ENCODE measurements around the gene KIF2A. TPM values are rescaled to one million over a fixed set of nuclear protein-coding genes. Genes with fewer than 3 reads are reported as not detected.

Gene KIF2A
- total and polyA plus RNA-seq, 4 donors, result 3.8 to 17.5 (median 6.8) TPM

GRCh38 chr5:62340392-62340791 lies 34.4 kb downstream of the KIF2A start:
- H3K36me3 ChIP-seq (ENCODE audit: control insufficient read depth in 4 of 4, insufficient read depth in 3 of 4, low read depth in 1 of 4, low read length in 3 of 4), result no peaks in the 10 kb centered on the region
- DNase-seq (ENCODE audit: low spot score), result no peak
- H3K27me3 ChIP-seq (ENCODE audit: control insufficient read depth in 4 of 4, insufficient read depth in 4 of 4, low read length in 3 of 4), result no peaks in the 10 kb centered on the region
- H3K9me3 ChIP-seq (ENCODE audit: control insufficient read depth in 4 of 4, low read length in 3 of 4), result no peaks in the 10 kb centered on the region
- H3K4me3 ChIP-seq (ENCODE audit: low read depth in 1 of 3, low read length in 3 of 3), result no peak overlapping the region
- no peak for TF ChIP-seq YY1 (IDR thresholded peaks at IDR 0.05)
- TF ChIP-seq EGR1 (IDR thresholded peaks at IDR 0.05; ENCODE audit: low read depth in 2 of 2), result no peak
- no peak for TF ChIP-seq ZBTB33 (IDR thresholded peaks at IDR 0.05)
- no peak for TF ChIP-seq HNF4A (conservative IDR thresholded peaks at IDR 0.05)
- no peak for TF ChIP-seq MAX (IDR thresholded peaks at IDR 0.05)
- TF ChIP-seq RAD21 (IDR thresholded peaks at IDR 0.05), result peak; percentile 26 to 50
- TF ChIP-seq RXRA (IDR thresholded peaks at IDR 0.05), result no peak
- TF ChIP-seq HNF4G (IDR thresholded peaks at IDR 0.05), result no peak
- no peak for TF ChIP-seq SP1 (IDR thresholded peaks at IDR 0.05)
- no peak for TF ChIP-seq REST (IDR thresholded peaks at IDR 0.05)
- no peak for TF ChIP-seq TAF1 (conservative IDR thresholded peaks at IDR 0.05)
- no peak for TF ChIP-seq FOXA2 (IDR thresholded peaks at IDR 0.05)
- TF ChIP-seq CTCF (IDR thresholded peaks at IDR 0.05; ENCODE audit: low read depth, low read length, missing input control), result peak; percentile 27
- TF ChIP-seq GABPA (IDR thresholded peaks at IDR 0.05 in 1 of 2, conservative IDR thresholded peaks at IDR 0.05 in 1 of 2), result no peak
- TF ChIP-seq NR2F2 (IDR thresholded peaks at IDR 0.05), result no peak
- no peak for TF ChIP-seq FOXA1 (IDR thresholded peaks at IDR 0.05)
- no peaks in the 10 kb centered on the region for H3K4me1 ChIP-seq (ENCODE audit: control insufficient read depth in 4 of 4, insufficient read depth in 4 of 4, low read length in 3 of 4)
- no peak overlapping the region for H3K27ac ChIP-seq (ENCODE audit: low read depth in 1 of 2, low read length in 2 of 2)
- WGBS, result 60% methylated on average over 1 of the region's 1 CpG
- no peak overlapping the region for H3K9ac ChIP-seq (ENCODE audit: low read depth in 1 of 2, low read length in 2 of 2)

GRCh38 chr5:62340979-62341378 lies 35.0 kb downstream of the KIF2A start:
- no peak overlapping the region for H3K9ac ChIP-seq (ENCODE audit: low read depth in 1 of 2, low read length in 2 of 2)
- no peaks in the 10 kb centered on the region for H3K27me3 ChIP-seq (ENCODE audit: control insufficient read depth in 4 of 4, insufficient read depth in 4 of 4, low read length in 3 of 4)
- no peaks in the 10 kb centered on the region for H3K4me1 ChIP-seq (ENCODE audit: control insufficient read depth in 4 of 4, insufficient read depth in 4 of 4, low read length in 3 of 4)
- no peak overlapping the region for H3K27ac ChIP-seq (ENCODE audit: low read depth in 1 of 2, low read length in 2 of 2)
- H3K36me3 ChIP-seq (ENCODE audit: control insufficient read depth in 4 of 4, insufficient read depth in 3 of 4, low read depth in 1 of 4, low read length in 3 of 4), result no peaks in the 10 kb centered on the region
- WGBS, result 95% methylated on average over 2 of the region's 2 CpGs
- H3K4me3 ChIP-seq (ENCODE audit: low read depth in 1 of 3, low read length in 3 of 3), result no peak overlapping the region
- no peaks in the 10 kb centered on the region for H3K9me3 ChIP-seq (ENCODE audit: control insufficient read depth in 4 of 4, low read length in 3 of 4)
- no peak for DNase-seq (ENCODE audit: low spot score)
- no peak for TF ChIP-seq RAD21 (IDR thresholded peaks at IDR 0.05)
- TF ChIP-seq HNF4A (conservative IDR thresholded peaks at IDR 0.05), result no peak
- no peak for TF ChIP-seq ATF3 (IDR thresholded peaks at IDR 0.05)
- no peak for TF ChIP-seq SP1 (IDR thresholded peaks at IDR 0.05)
- no peak for TF ChIP-seq TAF1 (conservative IDR thresholded peaks at IDR 0.05)
- TF ChIP-seq JUND (IDR thresholded peaks at IDR 0.05), result no peak
- no peak for TF ChIP-seq FOXA2 (IDR thresholded peaks at IDR 0.05)
- TF ChIP-seq REST (IDR thresholded peaks at IDR 0.05), result no peak
- no peak for TF ChIP-seq ZBTB33 (IDR thresholded peaks at IDR 0.05)
- no peak for TF ChIP-seq HNF4G (IDR thresholded peaks at IDR 0.05)
- TF ChIP-seq MAX (IDR thresholded peaks at IDR 0.05), result no peak
- TF ChIP-seq GABPA (IDR thresholded peaks at IDR 0.05 in 1 of 2, conservative IDR thresholded peaks at IDR 0.05 in 1 of 2), result no peak
- TF ChIP-seq RXRA (IDR thresholded peaks at IDR 0.05), result no peak

Measured in liver (tissue), 9 donors.